ENCODE data around the gene ZNF738. TPM values are rescaled to one million over a fixed set of nuclear protein-coding genes. Genes with fewer than 3 reads are reported as not detected.

The ZNF738 gene
- polyA plus RNA-seq, 3 donors = 35.9 to 45.4 (median 36.0) TPM

DNA sequence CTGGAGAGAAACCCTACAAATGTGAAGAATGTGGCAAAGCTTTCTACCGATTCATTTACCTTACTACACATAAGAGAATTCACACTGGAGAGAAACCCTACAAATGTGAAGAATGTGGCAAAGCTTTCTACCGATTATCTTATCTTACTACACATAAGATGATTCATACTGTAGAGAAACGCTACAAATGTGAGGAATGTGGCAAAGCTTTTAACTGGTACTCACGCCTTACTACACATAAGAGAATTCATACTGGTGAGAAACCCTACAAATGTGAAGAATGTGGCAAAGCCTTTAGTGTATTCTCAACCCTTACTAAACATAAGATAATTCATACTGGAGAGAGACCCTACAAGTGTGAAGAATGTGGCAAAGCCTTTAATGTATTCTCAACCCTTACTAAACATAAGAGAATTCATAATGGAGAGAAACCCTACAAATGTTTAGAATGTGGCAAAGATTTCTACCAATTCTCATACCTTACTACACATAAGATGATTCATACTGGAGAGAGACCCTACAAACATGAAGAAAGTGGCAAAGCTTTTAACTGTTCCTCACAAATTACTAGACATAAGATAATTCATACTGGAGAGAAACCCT, 25.3 kb downstream of the ZNF738 start:
- no peak for DNase-seq (ENCODE audit: extremely low read depth in 1 of 11, low read depth in 9 of 11, low spot score in 4 of 11)

DNA sequence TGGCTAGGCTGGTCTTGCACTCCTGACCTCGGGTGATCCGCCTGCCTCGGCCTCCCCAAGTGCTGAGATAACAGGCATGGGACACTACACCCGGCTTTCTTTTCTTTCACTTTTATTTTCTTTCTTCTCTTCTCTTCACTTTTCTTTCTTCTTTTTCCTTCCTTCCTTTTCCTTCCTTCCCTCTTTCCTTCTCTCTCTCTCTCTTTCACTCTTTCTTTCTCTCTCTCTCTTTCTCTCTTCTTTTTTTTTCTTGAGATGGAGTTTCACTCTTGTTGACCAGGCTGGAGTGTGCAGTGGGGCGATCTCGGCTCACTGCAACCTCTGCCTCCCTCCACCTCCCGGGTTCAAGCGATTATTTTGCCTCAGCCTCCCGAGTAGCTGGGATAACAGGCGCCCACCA, 37.3 kb downstream of the ZNF738 start:
- DNase-seq (ENCODE audit: extremely low read depth in 1 of 11, low read depth in 9 of 11, low spot score in 4 of 11) = no peak

DNA sequence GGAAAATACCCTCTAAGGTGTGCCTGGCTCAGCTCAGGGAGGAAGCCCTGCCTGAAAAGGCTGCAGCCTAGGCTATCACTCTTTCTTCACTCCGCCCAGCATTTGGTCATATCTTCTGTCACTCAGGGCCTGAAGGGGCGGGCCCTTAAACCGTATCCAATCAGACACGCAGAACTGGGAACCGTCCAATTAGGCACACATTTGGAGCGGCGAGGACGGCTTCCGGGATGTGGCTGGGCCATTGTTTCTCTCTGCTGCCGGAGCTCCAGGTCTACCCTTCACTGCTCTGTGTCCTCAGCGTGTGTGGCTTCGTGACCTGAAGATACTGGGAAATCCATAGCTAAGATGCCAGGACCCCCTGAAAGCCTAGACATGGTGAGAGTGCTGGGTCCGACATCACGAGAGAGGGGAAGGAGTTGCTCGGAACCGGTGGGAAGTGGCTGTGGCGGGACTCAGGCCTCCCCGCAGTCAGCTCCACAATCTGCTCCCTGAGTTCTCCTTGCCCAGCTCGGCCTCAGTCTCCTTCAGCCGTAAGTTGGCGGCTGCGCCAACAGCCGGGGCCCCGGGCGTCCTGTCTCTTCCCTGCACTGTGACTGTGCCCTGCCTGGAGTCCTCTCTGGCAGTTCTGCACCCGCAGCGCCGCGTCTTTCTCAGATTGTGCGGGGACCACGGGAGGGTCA, 38.2 kb downstream of the ZNF738 start, which contains the start of gene ZNF493:
Gene ZNF493 (plus strand): TSS at position 241 of the 680 bp plus-strand sequence. CDS start 105 bp downstream, at position 346.
- DNase-seq (ENCODE audit: extremely low read depth in 1 of 11, low read depth in 9 of 11, low spot score in 4 of 11) = peak; percentile 87 to 97 (median 93)

DNA sequence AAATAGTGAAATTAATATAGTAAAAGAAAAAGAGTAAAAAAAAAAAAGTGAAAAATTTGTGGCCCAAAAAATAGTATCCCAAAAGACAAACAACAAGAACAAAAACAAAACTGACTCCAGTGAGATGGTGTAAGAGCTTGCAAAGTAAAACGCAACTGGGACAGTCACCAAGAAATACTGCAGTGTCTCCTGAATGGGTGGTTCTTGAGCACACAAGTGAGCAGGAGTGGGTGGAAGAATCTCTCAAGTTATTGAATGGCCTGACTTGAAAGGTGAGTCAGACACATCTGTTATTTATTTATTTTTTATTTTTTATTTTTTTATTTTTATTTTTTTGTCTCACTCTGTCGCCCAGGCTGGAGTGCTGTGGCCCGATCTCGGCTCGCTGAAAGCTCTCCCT, 40.1 kb downstream of the ZNF738 start:
- no peak for DNase-seq (ENCODE audit: extremely low read depth in 1 of 11, low read depth in 9 of 11, low spot score in 4 of 11)

DNA sequence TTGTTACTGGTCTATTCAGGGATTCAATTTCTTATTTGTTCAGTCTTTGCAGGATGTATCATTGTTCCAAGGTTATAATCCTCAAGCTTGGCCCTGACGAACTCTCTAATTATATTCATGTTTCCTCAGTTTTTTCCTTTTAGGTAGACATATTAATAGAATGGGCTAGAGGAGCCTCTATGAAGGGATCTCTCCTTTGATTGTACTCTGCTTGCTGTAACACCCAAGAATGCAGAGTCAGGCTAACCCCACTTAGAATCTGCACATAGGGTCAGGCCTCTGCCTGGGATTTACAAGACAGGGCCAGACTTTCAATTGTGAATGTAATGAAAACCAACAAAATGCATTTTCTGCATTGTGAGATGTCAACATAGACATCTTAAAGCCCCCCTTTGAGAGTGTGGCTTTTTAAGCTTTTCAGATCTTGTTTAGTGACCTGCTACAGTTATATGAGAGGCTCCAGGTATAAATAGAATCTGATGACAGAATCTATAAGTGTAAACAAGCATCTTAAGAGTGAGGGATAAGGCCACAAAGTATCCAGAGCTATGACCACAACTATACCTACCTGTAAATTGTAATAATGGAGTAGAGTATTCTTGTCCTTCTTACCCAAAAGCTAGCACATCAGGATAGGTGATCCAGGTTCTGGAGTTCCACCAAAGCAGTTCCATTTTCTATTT, 43.6 kb downstream of the ZNF738 start:
- DNase-seq (ENCODE audit: extremely low read depth in 1 of 11, low read depth in 9 of 11, low spot score in 4 of 11) = no peak

DNA sequence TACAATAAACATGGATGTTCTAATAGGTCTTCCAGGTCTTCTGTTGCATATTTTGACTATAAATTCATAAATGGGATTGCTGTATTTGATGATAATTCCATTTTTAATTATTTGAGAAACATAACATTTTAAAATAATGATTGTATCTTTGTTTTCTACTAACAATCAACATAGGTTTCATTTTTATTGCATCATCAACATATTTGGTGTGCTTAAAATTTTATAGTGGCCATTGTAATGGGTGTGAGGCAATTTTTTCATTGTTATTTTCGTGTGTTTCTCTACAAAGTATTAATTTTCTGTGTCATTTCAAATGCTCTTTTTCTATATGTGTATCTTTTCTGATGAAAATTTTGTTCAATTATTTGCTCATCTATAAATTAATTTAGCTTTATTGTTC, 51.4 kb downstream of the ZNF738 start:
- DNase-seq (ENCODE audit: extremely low read depth in 1 of 11, low read depth in 9 of 11, low spot score in 4 of 11) = no peak

DNA sequence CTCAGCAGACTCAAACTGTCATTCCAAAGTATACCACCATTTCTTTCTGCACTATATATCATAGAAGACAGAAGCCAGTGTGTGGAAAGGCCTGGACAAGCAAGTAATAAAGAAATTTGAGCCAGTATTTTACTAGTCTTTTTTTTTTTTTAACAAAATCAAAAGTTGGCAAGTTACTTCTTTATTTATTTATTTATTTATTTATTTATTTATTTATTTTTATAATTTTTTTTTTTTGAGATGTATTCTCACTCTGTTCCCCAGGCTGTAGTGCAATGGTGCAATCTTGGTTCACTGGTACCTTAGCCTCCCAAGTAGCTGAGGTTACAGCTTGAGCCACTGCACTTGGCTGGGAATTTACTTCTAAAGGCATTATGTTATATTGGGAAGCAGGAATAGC, 63.4 kb downstream of the ZNF738 start:
- DNase-seq (ENCODE audit: extremely low read depth in 1 of 11, low read depth in 9 of 11, low spot score in 4 of 11) = no peak

DNA sequence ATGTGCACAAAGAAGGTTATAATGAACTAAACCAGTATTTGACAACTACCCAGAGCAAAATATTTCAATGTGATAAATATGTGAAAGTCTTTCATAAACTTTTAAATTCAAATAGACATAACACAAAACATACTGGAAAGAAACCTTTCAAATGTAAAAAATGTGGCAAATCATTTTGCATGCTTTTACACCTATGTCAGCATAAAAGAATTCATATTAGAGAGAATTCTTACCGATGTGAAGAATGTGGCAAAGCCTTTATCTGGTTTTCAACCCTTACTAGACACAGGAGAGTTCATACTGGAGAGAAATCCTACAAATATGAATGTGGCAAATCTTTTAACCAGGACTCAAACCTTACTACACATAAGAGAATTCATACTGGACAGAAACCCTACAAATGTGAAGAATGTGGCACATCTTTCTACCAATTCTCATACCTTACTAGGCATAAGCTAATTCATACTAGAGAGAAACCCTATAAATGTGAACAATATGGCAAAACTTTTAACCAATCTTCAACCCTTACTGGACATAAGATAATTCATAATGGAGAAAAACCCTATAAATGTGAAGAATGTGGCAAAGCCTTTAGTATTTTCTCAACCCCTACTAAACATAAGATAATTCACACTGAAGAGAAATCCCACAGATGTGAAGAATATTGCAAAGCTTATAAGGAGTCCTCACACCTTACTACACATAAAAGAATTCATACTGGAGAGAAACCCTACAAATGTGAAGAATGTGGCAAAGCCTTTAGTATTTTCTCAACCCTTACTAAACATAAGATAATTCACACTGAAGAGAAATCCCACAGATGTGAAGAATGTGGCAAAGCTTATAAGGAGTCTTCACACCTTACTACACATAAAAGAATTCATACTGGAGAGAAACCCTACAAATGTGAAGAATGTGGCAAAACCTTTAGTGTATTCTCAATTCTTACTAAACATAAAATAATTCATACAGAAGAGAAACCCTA, 64.5 kb downstream of the ZNF738 start:
- DNase-seq (ENCODE audit: extremely low read depth in 1 of 11, low read depth in 9 of 11, low spot score in 4 of 11) = no peak

Other genes with a start within 250 kb of the ZNF738 start
- 10 to 100 TPM; 19.0 to 29.4 (median 23.6) TPM for gene ZNF431, start 217.0 kb upstream of the ZNF738 start, polyA plus RNA-seq (ENCODE audit: insufficient read length in 3 of 3)
- 10 to 100 TPM; 16.2 to 23.1 (median 20.8) TPM for gene ZNF708, start 29.6 kb upstream of the ZNF738 start, polyA plus RNA-seq (ENCODE audit: insufficient read length in 3 of 3)
- 10 to 100 TPM; 21.1 to 31.0 (median 23.0) TPM for gene ZNF493, start 38.1 kb downstream of the ZNF738 start, polyA plus RNA-seq (ENCODE audit: insufficient read length in 3 of 3)
- 10 to 100 TPM; 24.0 to 33.2 (median 31.9) TPM for gene ZNF429, start 146.6 kb downstream of the ZNF738 start, polyA plus RNA-seq (ENCODE audit: insufficient read length in 3 of 3)